Thymus (tissue), 11 donors: ENCODE results near the gene STK39. TPM values are rescaled to one million over a fixed set of nuclear protein-coding genes. Genes with fewer than 3 reads are reported as not detected.

ENCODE experiments used
- DNase-seq, 9 donors: peaks; one replicate each; pipeline ENCODE4 v3.0.0-alpha.2; 2013; ENCODE audit warnings: low spot score in 9 of 9, low read depth in 6 of 9, missing footprints in 1 of 9
- H3K27ac ChIP-seq, 2 donors: one replicate each; pipeline ENCODE4 v1.5.1; 2013; ENCODE audit warnings: control low read depth in 1 of 2, low read depth in 1 of 2, low read length in 1 of 2, mild to moderate bottlenecking in 1 of 2, moderate library complexity in 1 of 2
- H3K27me3 ChIP-seq, 2 donors: one replicate each; pipeline ENCODE4 v1.5.1; 2013; ENCODE audit warnings: low read length in 1 of 2; ENCODE audit not compliant: control insufficient read depth in 2 of 2, insufficient read depth in 1 of 2
- H3K36me3 ChIP-seq, 2 donors: one replicate each; pipeline ENCODE4 v1.5.1; 2013; ENCODE audit warnings: low read length in 1 of 2, mild to moderate bottlenecking in 1 of 2, moderate library complexity in 1 of 2; ENCODE audit not compliant: control insufficient read depth in 2 of 2, insufficient read depth in 2 of 2
- H3K4me1 ChIP-seq, 2 donors: one replicate each; pipeline ENCODE4 v1.5.1; 2013; ENCODE audit warnings: low read length in 2 of 2; ENCODE audit not compliant: control insufficient read depth in 2 of 2, insufficient read depth in 2 of 2
- H3K4me3 ChIP-seq, 2 donors: one replicate each; pipeline ENCODE4 v1.5.1; 2013; ENCODE audit warnings: low read length in 2 of 2, control low read depth in 1 of 2, mild to moderate bottlenecking in 1 of 2
- H3K9me3 ChIP-seq, 2 donors: one replicate each; pipeline ENCODE4 v1.5.1; 2013; ENCODE audit warnings: low read length in 1 of 2, mild to moderate bottlenecking in 1 of 2; ENCODE audit not compliant: control insufficient read depth in 2 of 2, insufficient read depth in 1 of 2
- WGBS: extraction: QIAGEN DNeasy Blood & Tissue Kit; methylation state at CpG from one replicate; pipeline ENCODE4 v1.1.7; 2013; 5-methylcytosine and 5-hydroxymethylcytosine counted together
- polyA plus RNA-seq: library from polyadenylated mRNA; stranded (reverse); fragments of 200-250 nt; gene quantifications from one replicate; pipeline ENCODE4 v1.2.3, GENCODE V29; 2013
- total RNA-seq: library from RNA; stranded (reverse); fragments of 120-200 nt; gene quantifications from one replicate; pipeline ENCODE4 v1.2.4, GENCODE V29; 2013
- donor health status: healthy.

The STK39 gene
- total and polyA plus RNA-seq, 2 donors: 30.7 to 34.1 TPM

- peaks cover 3 to 13% of the 10 kb centered on the region in 2 donors for H3K36me3 ChIP-seq
- DNase-seq: no peak
- H3K9me3 ChIP-seq: no peaks in the 10 kb centered on the region
- peaks cover 0 to 2% of the 10 kb centered on the region in 2 donors for H3K4me1 ChIP-seq
- no peaks in the 10 kb centered on the region for H3K27me3 ChIP-seq
- no peak overlapping the region for H3K4me3 ChIP-seq
- no peak overlapping the region for H3K27ac ChIP-seq
- 95% methylated on average over 7 of the region's 7 CpGs for WGBS
Measured at GRCh38 chr2:168166902-168167510, 80.4 kb downstream of the STK39 start.

- Histone ChIP-seq H3K36me3 (peaks cover 3 to 13% of the 10 kb centered on the region in 2 donors), H3K27ac (no peak overlapping the region)
- 93% methylated on average over 3 of the region's 3 CpGs for WGBS
Measured at GRCh38 chr2:168165985-168166901, 81.2 kb downstream of the STK39 start.

GRCh38 chr2:168165397-168165796 lies 82.0 kb downstream of the STK39 start:
- Histone ChIP-seq H3K4me3 (no peak overlapping the region), H3K27ac (no peak overlapping the region), H3K9me3 (no peaks in the 10 kb centered on the region), H3K4me1 (peaks cover 0 to 2% of the 10 kb centered on the region in 2 donors), H3K36me3 (peaks cover 5 to 13% of the 10 kb centered on the region in 2 donors), H3K27me3 (no peaks in the 10 kb centered on the region)
- no peak for DNase-seq
- 93% methylated on average over 3 of the region's 3 CpGs for WGBS

More at GRCh38 chr2:168165985-168166901, 81.2 kb downstream of the STK39 start:
- no peaks in the 10 kb centered on the region for H3K27me3 ChIP-seq
- H3K4me1 ChIP-seq: peaks cover 0 to 2% of the 10 kb centered on the region in 2 donors
- H3K9me3 ChIP-seq: no peaks in the 10 kb centered on the region
- H3K4me3 ChIP-seq: no peak overlapping the region
- DNase-seq: no peak

GRCh38 chr2:168160897-168161296 lies 86.5 kb downstream of the STK39 start:
- H3K27me3 ChIP-seq: no peaks in the 10 kb centered on the region
- WGBS: 91% methylated on average over 7 of the region's 7 CpGs
- no peak overlapping the region for H3K4me3 ChIP-seq
- H3K36me3 ChIP-seq: peaks cover 13 to 17% of the 10 kb centered on the region in 2 donors
- H3K4me1 ChIP-seq: no peaks in the 10 kb centered on the region
- no peak overlapping the region for H3K27ac ChIP-seq
- DNase-seq: peak in 6 of 9 donors; percentile 22 to 70 (median 34)
- no peaks in the 10 kb centered on the region for H3K9me3 ChIP-seq

- Histone ChIP-seq H3K36me3 (peaks cover 9 to 17% of the 10 kb centered on the region in 2 donors), H3K9me3 (no peaks in the 10 kb centered on the region), H3K4me1 (no peaks in the 10 kb centered on the region), H3K27me3 (no peaks in the 10 kb centered on the region), H3K4me3 (no peak overlapping the region), H3K27ac (no peak overlapping the region)
- DNase-seq: no peak
- WGBS: 97% methylated on average over 8 of the region's 8 CpGs
Measured at GRCh38 chr2:168159754-168160585, 87.4 kb downstream of the STK39 start.

GRCh38 chr2:168158586-168158985 lies 88.8 kb downstream of the STK39 start:
- no peak for DNase-seq
- Histone ChIP-seq H3K27ac (no peak overlapping the region), H3K27me3 (no peaks in the 10 kb centered on the region), H3K36me3 (peaks cover 9 to 12% of the 10 kb centered on the region in 2 donors), H3K4me1 (no peaks in the 10 kb centered on the region), H3K9me3 (no peaks in the 10 kb centered on the region), H3K4me3 (no peak overlapping the region)
- WGBS: 90% methylated on average over 3 of the region's 3 CpGs

GRCh38 chr2:168157926-168158325 lies 89.5 kb downstream of the STK39 start:
- no peaks in the 10 kb centered on the region for H3K27me3 ChIP-seq
- WGBS: 94% methylated on average over 2 of the region's 2 CpGs
- no peaks in the 10 kb centered on the region for H3K9me3 ChIP-seq
- peaks cover 9 to 12% of the 10 kb centered on the region in 2 donors for H3K36me3 ChIP-seq
- no peak overlapping the region for H3K4me3 ChIP-seq
- no peaks in the 10 kb centered on the region for H3K4me1 ChIP-seq
- no peak for DNase-seq
- no peak overlapping the region for H3K27ac ChIP-seq

GRCh38 chr2:168157070-168157469 lies 90.3 kb downstream of the STK39 start:
- Histone ChIP-seq H3K4me3 (no peak overlapping the region), H3K36me3 (peaks cover 9 to 12% of the 10 kb centered on the region in 2 donors), H3K27ac (no peak overlapping the region), H3K4me1 (no peaks in the 10 kb centered on the region), H3K27me3 (no peaks in the 10 kb centered on the region), H3K9me3 (no peaks in the 10 kb centered on the region)
- DNase-seq: no peak
- 97% methylated on average over 3 of the region's 3 CpGs for WGBS
